BLaER1 (cell line): ENCODE results near the gene SPACA9.

ENCODE experiments used
- H3K27ac ChIP-seq: shearing (Covaris generic); formaldehyde crosslinking; 2 replicates; pipeline ENCODE4 v1.8.1; 2022
- H3K27me3 ChIP-seq: shearing (Covaris generic); formaldehyde crosslinking; 2 replicates; pipeline ENCODE4 v1.8.1; 2022
- H3K36me3 ChIP-seq: shearing (Covaris generic); formaldehyde crosslinking; 2 replicates; pipeline ENCODE4 v1.8.1; 2022
- H3K4me1 ChIP-seq: shearing (Covaris generic); formaldehyde crosslinking; 2 replicates; pipeline ENCODE4 v1.8.1; 2022
- H3K4me2 ChIP-seq: shearing (Covaris generic); formaldehyde crosslinking; 2 replicates; pipeline ENCODE4 v1.8.1; 2022
- H3K4me3 ChIP-seq: shearing (Covaris generic); formaldehyde crosslinking; 2 replicates; pipeline ENCODE4 v1.8.1; 2022
- H3K9ac ChIP-seq: shearing (Covaris generic); formaldehyde crosslinking; 2 replicates; pipeline ENCODE4 v1.8.1; 2022
- H3K9me3 ChIP-seq: shearing (Covaris generic); formaldehyde crosslinking; 2 replicates; pipeline ENCODE4 v1.8.1; 2022
- H4K20me1 ChIP-seq: shearing (Covaris generic); formaldehyde crosslinking; 2 replicates; pipeline ENCODE4 v1.8.1; 2022
- Cebpa-rat ChIP-seq: shearing (Covaris generic); IDR thresholded peaks from 2 replicates; pipeline ENCODE4 v1.8.1; 2022

SPACA9 gene

DNA sequence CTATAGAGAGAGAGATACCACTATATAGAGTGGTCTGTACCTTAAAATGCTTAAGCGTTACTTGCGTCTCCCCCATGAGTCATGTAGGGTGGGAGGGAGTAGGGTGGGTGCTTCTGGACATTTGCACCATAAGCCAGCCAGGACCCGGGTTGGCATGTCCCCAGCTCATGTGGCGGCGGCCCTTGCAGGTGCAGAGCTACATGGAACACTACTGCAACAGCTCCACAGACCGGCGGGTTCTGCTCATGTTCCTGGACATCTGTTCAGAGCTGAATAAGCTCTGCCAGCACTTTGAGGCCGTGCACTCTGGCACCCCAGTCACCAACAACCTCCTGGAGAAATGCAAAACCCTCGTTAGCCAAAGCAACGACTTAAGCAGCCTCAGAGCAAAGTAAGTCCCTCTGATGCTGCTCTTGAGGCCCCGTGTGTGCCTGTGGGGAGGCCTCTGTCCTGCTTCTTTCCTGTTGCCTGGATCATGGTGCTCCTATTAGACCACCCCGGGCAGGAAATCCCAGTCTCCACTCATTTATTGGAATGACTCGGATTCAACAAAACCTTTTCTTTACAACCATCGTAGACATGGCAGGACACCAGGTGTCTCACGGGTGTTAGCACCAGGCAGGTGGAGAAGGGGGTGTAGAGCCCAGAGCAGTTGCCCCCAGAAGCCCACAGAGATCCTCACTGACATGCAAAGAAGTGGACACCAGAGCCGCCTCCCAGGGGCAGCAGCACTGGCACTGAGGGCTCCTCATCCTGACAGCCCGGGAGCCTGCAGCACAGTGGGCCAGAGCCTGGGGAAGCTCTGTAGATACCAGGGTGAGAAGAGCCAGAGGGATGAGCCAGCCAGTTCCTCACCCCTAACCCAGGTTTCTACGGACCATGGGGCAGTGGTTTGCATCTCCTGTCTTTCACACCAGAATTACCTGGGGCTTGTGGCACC, 8.8 kb downstream of the SPACA9 start:
- peak overlapping the region; percentile 96 for H3K27ac ChIP-seq
- H3K4me2 ChIP-seq, result peak overlapping the region; percentile 92
- H3K4me3 ChIP-seq, result peak overlapping the region; percentile 52
- peaks cover 5% of the 10 kb centered on the region; the same call in 1 of the 2 replicates for H3K36me3 ChIP-seq
- H3K9me3 ChIP-seq, result no peaks in the 10 kb centered on the region
- H3K27me3 ChIP-seq, result no peaks in the 10 kb centered on the region
- TF ChIP-seq Cebpa-rat, result no peak
- H3K4me1 ChIP-seq, result peaks cover 96% of the 10 kb centered on the region
- no peaks in the 10 kb centered on the region for H4K20me1 ChIP-seq
- H3K9ac ChIP-seq, result peak overlapping the region; percentile 78

GRCh38 chr9:132888151-132888550, 9.5 kb downstream of the SPACA9 start:
- Histone ChIP-seq H3K4me3 (peak overlapping the region; percentile 52), H4K20me1 (no peaks in the 10 kb centered on the region), H3K27me3 (no peaks in the 10 kb centered on the region), H3K9me3 (no peaks in the 10 kb centered on the region), H3K27ac (peak overlapping the region; percentile 96), H3K4me1 (peaks cover 92% of the 10 kb centered on the region), H3K36me3 (peaks cover 11% of the 10 kb centered on the region), H3K9ac (peak overlapping the region; percentile 78), H3K4me2 (peak overlapping the region; percentile 92)
- no peak for TF ChIP-seq Cebpa-rat

GRCh38 chr9:132892400-132892799, 13.7 kb downstream of the SPACA9 start:
- Histone ChIP-seq H3K4me2 (no peak overlapping the region), H3K4me3 (no peak overlapping the region), H3K9me3 (no peaks in the 10 kb centered on the region), H4K20me1 (no peaks in the 10 kb centered on the region), H3K4me1 (peaks cover 63% of the 10 kb centered on the region), H3K9ac (no peak overlapping the region), H3K27ac (peak overlapping the region; percentile 53; the same call in 1 of the 2 replicates), H3K36me3 (peaks cover 45% of the 10 kb centered on the region), H3K27me3 (no peaks in the 10 kb centered on the region)
- TF ChIP-seq Cebpa-rat, result no peak

DNA sequence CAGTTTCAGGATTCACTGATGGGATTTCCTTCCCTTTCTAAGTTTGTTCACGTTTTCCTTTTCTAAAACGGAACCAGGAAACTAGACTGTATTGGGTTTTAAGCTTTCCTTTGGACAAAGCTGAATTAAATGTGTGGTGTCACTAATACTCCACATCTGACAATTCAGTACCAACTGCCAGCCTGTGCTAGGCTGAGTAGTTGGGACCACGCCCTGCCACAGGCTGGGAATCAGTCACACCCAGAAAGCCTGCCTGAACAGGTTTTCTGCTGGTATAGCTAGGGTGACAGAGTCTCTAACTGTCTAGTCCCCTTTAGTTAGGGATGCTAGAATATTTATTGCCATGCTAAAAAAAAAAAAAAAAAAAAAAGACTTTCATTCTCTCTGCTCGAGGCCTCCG, 15.6 kb downstream of the SPACA9 start:
- H3K27me3 ChIP-seq, result no peaks in the 10 kb centered on the region
- H4K20me1 ChIP-seq, result no peaks in the 10 kb centered on the region
- H3K4me1 ChIP-seq, result peaks cover 46% of the 10 kb centered on the region
- H3K36me3 ChIP-seq, result peaks cover 64% of the 10 kb centered on the region
- H3K27ac ChIP-seq, result peak overlapping the region; percentile 20; the same call in 1 of the 2 replicates
- no peak overlapping the region for H3K9ac ChIP-seq
- H3K9me3 ChIP-seq, result no peaks in the 10 kb centered on the region
- H3K4me2 ChIP-seq, result no peak overlapping the region
- TF ChIP-seq Cebpa-rat, result no peak
- no peak overlapping the region for H3K4me3 ChIP-seq

- no peaks in the 10 kb centered on the region for H4K20me1 ChIP-seq
- peaks cover 38% of the 10 kb centered on the region for H3K4me1 ChIP-seq
- H3K36me3 ChIP-seq, result peaks cover 72% of the 10 kb centered on the region
- H3K27ac ChIP-seq, result no peak overlapping the region
- TF ChIP-seq Cebpa-rat, result no peak
- H3K27me3 ChIP-seq, result no peaks in the 10 kb centered on the region
- no peak overlapping the region for H3K9ac ChIP-seq
- H3K4me2 ChIP-seq, result no peak overlapping the region
- no peaks in the 10 kb centered on the region for H3K9me3 ChIP-seq
- no peak overlapping the region for H3K4me3 ChIP-seq
Observed at GRCh38 chr9:132894862-132895835, 16.5 kb downstream of the SPACA9 start.

DNA sequence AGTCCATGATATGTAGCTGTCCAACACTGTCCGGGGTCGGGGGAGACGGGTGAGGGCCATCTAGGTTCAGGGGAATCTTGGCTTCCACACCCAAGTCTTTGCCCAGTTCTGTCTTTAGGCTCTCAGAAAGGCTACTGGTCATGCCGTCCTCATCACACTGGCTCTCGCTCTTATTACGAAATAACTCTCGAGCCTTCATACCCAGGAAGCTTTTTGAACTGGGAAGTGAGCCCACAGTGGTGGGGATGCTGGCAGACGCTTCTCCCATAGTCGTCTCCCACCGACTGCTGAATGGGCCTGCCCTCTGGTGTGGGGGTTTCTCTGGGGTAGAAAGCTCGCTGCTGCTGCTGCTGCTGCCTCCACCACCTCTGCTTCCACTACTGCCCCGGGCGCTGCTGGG, 17.6 kb downstream of the SPACA9 start:
- TF ChIP-seq Cebpa-rat, result no peak
- Histone ChIP-seq H3K4me2 (no peak overlapping the region), H3K9me3 (no peaks in the 10 kb centered on the region), H3K27me3 (no peaks in the 10 kb centered on the region), H3K36me3 (peaks cover 83% of the 10 kb centered on the region), H3K4me1 (peaks cover 28% of the 10 kb centered on the region), H4K20me1 (no peaks in the 10 kb centered on the region), H3K4me3 (no peak overlapping the region), H3K27ac (no peak overlapping the region), H3K9ac (no peak overlapping the region)

DNA sequence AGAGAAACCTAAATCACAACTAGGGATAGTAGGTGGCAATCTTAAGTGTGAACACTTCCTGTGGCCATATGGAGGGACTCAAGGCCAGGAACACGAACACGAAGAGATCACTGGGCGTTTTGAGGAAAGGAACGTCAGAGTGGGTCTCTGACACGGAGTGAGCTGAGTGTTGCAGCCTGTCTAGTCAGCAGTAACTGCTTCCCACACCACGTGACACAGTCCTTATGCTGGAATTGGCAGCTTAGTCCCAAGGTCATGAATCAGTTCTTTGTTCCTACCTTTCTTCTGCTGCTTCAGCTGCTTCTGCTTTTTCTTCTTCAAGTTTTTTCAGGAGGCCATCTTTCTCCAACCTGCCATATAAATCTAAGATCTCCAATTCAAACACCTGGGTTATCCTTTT, 18.2 kb downstream of the SPACA9 start:
- peaks cover 88% of the 10 kb centered on the region for H3K36me3 ChIP-seq
- no peaks in the 10 kb centered on the region for H3K9me3 ChIP-seq
- no peak overlapping the region for H3K4me2 ChIP-seq
- TF ChIP-seq Cebpa-rat, result no peak
- H3K27ac ChIP-seq, result no peak overlapping the region
- no peak overlapping the region for H3K9ac ChIP-seq
- H3K4me3 ChIP-seq, result no peak overlapping the region
- H4K20me1 ChIP-seq, result no peaks in the 10 kb centered on the region
- no peaks in the 10 kb centered on the region for H3K27me3 ChIP-seq
- peaks cover 26% of the 10 kb centered on the region; the same call in 1 of the 2 replicates for H3K4me1 ChIP-seq

- Histone ChIP-seq H3K27ac (no peak overlapping the region), H3K9ac (no peak overlapping the region; the same call in 1 of the 2 replicates), H3K4me1 (peaks cover 18% of the 10 kb centered on the region; the same call in 1 of the 2 replicates), H3K27me3 (no peaks in the 10 kb centered on the region), H3K4me3 (no peak overlapping the region), H3K4me2 (no peak overlapping the region), H3K36me3 (peaks cover 87% of the 10 kb centered on the region), H4K20me1 (no peaks in the 10 kb centered on the region), H3K9me3 (no peaks in the 10 kb centered on the region)
- TF ChIP-seq Cebpa-rat, result no peak
Observed at GRCh38 chr9:132898051-132898450, 19.4 kb downstream of the SPACA9 start.
